IMR-90 (cell line): Measurements from ENCODE around the gene AKAP7.

Experiments
- CEBPB ChIP-seq: IDR thresholded peaks from 2 replicates; pipeline ENCODE4 v1.6.1; 2012; ENCODE audit warnings: low read depth, low read length, improper control_type of control experiment
- CTCF ChIP-seq: conservative IDR thresholded peaks from 2 replicates; pipeline ENCODE4 v1.5.1; 2012; ENCODE audit warnings: mild to moderate bottlenecking, low read depth, low read length, improper control_type of control experiment
- MXI1 ChIP-seq: IDR thresholded peaks from 2 replicates; pipeline ENCODE4 v1.6.1; 2012; ENCODE audit warnings: low read depth, mild to moderate bottlenecking, low read length, moderate library complexity, borderline replicate concordance
- POLR2A ChIP-seq: IDR thresholded peaks from 2 replicates; pipeline ENCODE4 v1.6.1; 2012; ENCODE audit warnings: mild to moderate bottlenecking, low read depth, low read length
- SMC3 ChIP-seq: fragments of 150-350 bp; IDR thresholded peaks from 2 replicates; pipeline ENCODE4 v1.6.1; 2016; ENCODE audit warnings: low read depth, mild to moderate bottlenecking, antibody characterized with exemption, low read length, moderate library complexity
- USF2 ChIP-seq: fragments of 150-350 bp; IDR thresholded peaks from 2 replicates; pipeline ENCODE4 v1.6.1; 2017; ENCODE audit warnings: mild to moderate bottlenecking, antibody characterized with exemption, low read length, low read depth

GRCh38 chr6:131096786-131097185 lies 38.5 kb upstream of the AKAP7 start:
- TF ChIP-seq POLR2A (no peak), CTCF (no peak), MXI1 (no peak), USF2 (no peak), SMC3 (no peak), CEBPB (no peak)
